Stimulated activated effector memory CD8-positive, alpha-beta T cell treated with anti-CD3 and anti-CD28 coated beads, Interleukin-12 subunit alpha, Interleukin-12 subunit beta, amount 100 ng/mL, for 72 hours (primary cell): ENCODE measurements around the gene N4BP2.

Experiments
- ATAC-seq: fragments of 150-1000 bp; cut with Tn5 transposase; 2 replicates; pipeline ENCODE4 v1.10.0; 2021
- DNase-seq, 2 donors: peaks; one replicate each; pipeline ENCODE4 v3.0.0; 2021 to 2022; ENCODE audit warnings: low spot score in 2 of 2
- H3K27ac Mint-ChIP-seq: one replicate; pipeline ENCODE4 v1.8.0; 2022; ENCODE audit warnings: mild to moderate bottlenecking, mixed read lengths
- H3K36me3 Mint-ChIP-seq: one replicate; pipeline ENCODE4 v1.8.0; 2022; ENCODE audit warnings: mild to moderate bottlenecking, mixed read lengths
- H3K4me1 Mint-ChIP-seq: one replicate; pipeline ENCODE4 v1.8.0; 2022; ENCODE audit warnings: mixed read lengths
- H3K4me3 Mint-ChIP-seq: one replicate; pipeline ENCODE4 v1.8.0; 2022; ENCODE audit warnings: mild to moderate bottlenecking, mixed read lengths
- H3K9me3 Mint-ChIP-seq: one replicate; pipeline ENCODE4 v1.8.0; 2022; ENCODE audit warnings: mixed read lengths

N4BP2 gene

DNA sequence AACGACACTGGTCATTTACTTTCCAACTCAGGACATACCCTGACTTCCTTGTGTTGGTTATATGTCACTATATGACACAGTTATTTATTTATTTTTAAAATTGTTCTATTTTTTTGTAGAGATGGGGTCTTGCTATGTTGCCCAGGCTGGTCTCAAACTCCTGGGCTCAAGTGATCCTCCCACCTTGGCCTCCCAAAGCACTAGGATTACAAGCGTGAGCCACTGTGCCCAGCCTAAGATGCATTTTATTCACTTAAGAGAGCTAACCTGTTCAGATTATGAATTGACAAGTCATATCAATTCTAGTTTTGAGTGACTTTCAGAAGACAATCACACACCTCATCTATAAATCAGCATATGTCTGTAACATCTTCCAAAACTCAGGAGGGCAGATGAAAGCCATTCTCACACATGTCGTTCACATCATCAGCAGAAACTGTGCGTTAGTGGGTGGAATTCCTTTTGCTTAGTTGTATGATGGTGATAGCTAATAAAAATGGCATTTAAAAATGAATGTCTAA lies 130.8 kb downstream of the N4BP2 start:
- peak overlapping the region; percentile 7 for H3K4me3 Mint-ChIP-seq
- DNase-seq (peak in 1 of 2 donors; percentile 49), ATAC-seq (peak; percentile 58)
- H3K27ac Mint-ChIP-seq: peak overlapping the region; percentile 21
- no peaks in the 10 kb centered on the region for H3K9me3 Mint-ChIP-seq
- H3K36me3 Mint-ChIP-seq: no peaks in the 10 kb centered on the region
- H3K4me1 Mint-ChIP-seq: peaks cover 24% of the 10 kb centered on the region

DNA sequence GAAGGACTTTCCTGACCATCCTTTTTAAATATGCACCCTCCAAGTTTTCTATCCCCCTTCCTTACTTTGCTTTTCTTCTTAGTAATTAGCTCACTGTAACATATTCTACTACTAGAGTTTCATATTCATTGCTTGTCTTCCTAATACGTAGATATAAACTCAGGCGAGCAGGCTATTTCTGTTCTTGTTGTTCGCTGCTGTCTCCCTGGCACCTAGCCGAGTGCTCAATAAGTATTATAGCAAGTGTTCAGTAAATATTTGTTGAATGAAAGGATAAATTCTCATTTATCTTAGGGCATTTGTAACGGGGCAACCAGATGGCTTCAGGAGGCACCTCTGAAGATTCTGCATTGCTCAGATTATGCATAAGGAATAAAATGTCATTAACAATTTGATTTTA lies 133.4 kb downstream of the N4BP2 start:
- Mint-ChIP-seq H3K4me3 (peak overlapping the region; percentile 96), H3K36me3 (no peaks in the 10 kb centered on the region), H3K27ac (peak overlapping the region; percentile 98), H3K9me3 (no peaks in the 10 kb centered on the region), H3K4me1 (peaks cover 34% of the 10 kb centered on the region)
- ATAC-seq (no peak), DNase-seq (no peak)

DNA sequence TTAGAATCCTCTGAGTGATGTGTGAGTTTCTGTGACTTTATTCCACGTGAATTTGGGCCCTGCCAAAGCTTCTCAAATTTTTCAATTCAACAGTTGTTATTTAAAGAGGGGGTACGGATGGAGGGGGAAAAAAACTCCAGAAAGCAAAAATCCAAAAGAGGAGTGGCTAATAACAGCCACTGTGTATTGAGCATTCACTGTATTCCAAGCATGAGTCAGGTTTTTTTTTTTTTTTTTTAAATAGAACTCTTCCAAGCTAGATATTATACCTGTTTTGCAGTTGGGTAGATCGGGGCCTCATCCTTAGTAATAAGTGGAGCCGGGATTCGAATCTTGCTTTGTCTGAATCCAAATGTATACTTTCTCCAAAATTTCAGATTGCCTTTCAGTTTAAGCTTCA lies 133.8 kb downstream of the N4BP2 start:
- ATAC-seq: no peak
- no peak for DNase-seq
- Mint-ChIP-seq H3K4me1 (peaks cover 39% of the 10 kb centered on the region), H3K4me3 (peak overlapping the region; percentile 96), H3K9me3 (no peaks in the 10 kb centered on the region), H3K27ac (peak overlapping the region; percentile 98), H3K36me3 (no peaks in the 10 kb centered on the region)

DNA sequence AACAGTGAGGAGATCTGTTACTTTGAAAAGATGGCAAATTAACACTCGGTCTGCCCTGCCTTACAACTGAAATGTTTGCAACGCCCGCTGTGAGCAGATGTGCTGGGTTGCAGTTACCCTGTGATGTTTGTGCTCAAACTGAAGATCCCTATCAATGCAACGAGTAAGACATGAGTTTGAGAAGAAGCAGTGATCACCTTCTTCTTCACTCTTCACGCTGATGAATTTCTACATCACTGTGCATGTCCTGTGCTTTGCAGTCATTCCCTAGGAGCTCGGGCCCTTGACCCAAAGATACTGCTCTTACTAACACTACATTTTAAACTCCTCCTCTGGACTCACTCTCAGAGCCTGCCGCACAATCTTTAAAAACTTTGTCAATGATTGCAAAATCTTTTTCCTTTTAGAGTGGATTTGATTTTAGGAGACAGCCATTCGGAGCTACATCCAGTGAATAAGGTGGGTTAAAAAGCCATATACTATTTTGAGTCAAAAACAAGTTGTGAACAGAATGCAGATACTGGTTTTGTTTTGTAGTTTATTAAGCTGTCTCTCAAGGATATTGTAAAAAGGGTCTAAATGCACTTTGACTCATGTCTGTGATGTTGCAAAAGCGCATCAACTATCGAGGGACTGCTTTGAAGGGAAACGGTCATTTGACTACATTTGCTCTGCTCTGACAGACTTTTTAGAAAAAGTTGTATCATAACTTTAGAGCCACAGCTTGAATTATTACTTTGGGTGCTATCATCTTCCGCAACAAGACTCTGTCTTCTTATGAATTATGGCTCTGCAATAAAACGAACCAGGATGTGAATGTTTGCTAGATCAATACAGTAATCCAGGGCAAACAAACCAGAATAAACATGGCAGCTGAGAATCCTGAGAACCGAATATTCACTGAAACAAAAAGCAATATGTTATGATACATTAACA lies 134.5 kb downstream of the N4BP2 start:
- peaks cover 46% of the 10 kb centered on the region for H3K4me1 Mint-ChIP-seq
- ATAC-seq: no peak
- H3K4me3 Mint-ChIP-seq: peak overlapping the region; percentile 96
- no peaks in the 10 kb centered on the region for H3K9me3 Mint-ChIP-seq
- DNase-seq: peak in 1 of 2 donors; percentile 47
- no peaks in the 10 kb centered on the region for H3K36me3 Mint-ChIP-seq
- H3K27ac Mint-ChIP-seq: peak overlapping the region; percentile 98

DNA sequence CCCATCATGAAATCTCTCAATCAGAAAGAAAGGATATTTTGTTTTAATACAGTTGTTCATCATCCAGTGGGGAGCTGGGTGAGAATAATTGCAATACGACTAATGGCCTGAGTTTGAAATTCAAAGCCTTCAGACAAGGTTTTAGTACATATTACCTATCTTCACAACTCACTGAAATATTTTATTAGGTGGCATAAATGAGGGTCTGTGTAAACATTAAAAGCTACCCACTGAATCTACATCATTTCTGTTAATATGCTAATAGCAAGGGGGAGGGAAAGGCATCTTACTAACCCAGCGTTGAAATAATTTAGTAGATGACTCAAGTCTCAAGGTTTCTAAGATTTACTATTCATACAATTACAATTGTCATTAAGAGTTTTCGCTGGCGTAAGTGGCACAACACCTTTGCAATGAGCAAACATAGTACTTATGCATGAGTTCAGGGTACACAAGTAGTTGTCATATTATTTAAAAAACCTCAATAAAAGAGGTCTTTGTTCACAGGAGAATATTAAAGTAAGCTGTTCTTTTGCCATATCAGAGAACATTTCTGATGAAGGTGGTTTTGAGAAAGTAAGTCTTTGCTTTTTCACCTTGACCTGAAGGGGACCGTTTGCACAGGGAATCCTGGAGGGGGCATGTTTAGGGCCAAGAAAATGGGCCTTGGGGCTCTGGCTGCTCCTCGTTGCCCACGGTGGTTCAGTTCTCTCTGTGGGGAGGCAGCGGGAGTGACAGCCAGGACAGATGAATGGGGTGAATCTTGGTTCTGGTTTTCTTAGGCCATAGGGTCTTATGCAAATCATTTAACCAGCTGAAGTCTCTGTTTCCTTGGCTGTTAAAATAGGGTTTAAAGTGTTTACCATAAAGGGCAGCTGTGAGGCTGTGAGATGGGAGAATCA lies 135.7 kb downstream of the N4BP2 start:
- H3K9me3 Mint-ChIP-seq: no peaks in the 10 kb centered on the region
- H3K36me3 Mint-ChIP-seq: peaks cover 11% of the 10 kb centered on the region
- peak in 1 of 2 donors; percentile 51 for DNase-seq
- ATAC-seq: peak; percentile 35
- peak overlapping the region; percentile 98 for H3K27ac Mint-ChIP-seq
- peak overlapping the region; percentile 96 for H3K4me3 Mint-ChIP-seq
- H3K4me1 Mint-ChIP-seq: peaks cover 51% of the 10 kb centered on the region

DNA sequence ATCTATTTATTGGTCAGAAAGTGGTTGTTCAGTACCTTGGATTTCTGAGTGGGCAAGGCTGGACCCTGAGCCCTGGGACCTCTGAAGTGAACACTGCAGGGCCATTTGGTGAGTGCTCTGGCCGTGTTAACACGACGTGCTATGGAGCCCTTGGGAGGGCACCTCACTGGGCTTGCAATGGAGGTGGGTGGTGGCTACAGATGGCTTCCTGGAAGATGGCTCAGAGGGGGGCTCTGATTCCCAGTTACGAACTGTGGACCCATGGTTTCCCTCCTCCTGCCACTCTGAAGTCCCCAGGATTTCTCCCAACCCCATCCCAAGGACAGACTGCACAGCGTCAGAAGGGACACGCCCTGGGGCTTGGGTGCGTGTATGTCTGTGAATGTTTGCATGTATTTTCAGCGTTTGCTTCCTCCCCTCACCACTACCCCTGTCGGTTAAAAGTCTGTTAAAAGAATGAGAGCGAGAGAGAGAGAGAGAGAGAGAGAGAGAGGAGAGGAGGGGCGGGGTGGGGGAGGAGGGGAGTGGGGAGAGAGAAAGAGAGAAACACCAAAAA lies 136.4 kb downstream of the N4BP2 start:
- peak in 1 of 2 donors; percentile 66 for DNase-seq
- H3K4me1 Mint-ChIP-seq: peaks cover 44% of the 10 kb centered on the region
- H3K9me3 Mint-ChIP-seq: no peaks in the 10 kb centered on the region
- peak overlapping the region; percentile 96 for H3K4me3 Mint-ChIP-seq
- H3K27ac Mint-ChIP-seq: peak overlapping the region; percentile 98
- peak; percentile 4 for ATAC-seq
- peaks cover 18% of the 10 kb centered on the region for H3K36me3 Mint-ChIP-seq

DNA sequence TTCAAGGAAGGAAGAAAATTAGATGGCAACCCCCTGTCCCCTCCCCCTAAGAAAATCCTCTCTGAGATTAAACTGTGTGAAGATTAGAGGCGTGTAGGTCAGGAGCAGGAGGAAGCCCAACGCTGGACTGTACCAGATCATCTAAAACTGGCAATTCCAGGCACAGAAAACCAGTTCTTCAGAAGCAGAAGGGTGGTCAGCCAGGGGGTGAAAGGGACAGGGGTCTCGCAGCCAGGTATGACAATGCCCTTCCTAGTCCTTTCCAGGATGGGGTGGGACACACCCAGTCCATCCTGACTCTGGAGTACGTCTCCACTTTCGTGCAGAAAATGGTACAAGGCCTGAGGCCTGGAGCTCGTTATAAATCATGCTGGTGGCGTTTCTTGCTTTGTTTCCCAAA lies 136.9 kb downstream of the N4BP2 start:
- H3K9me3 Mint-ChIP-seq: no peaks in the 10 kb centered on the region
- ATAC-seq (no peak), DNase-seq (peak in 1 of 2 donors; percentile 62)
- H3K27ac Mint-ChIP-seq: peak overlapping the region; percentile 98
- peak overlapping the region; percentile 96 for H3K4me3 Mint-ChIP-seq
- peaks cover 44% of the 10 kb centered on the region for H3K4me1 Mint-ChIP-seq
- H3K36me3 Mint-ChIP-seq: peaks cover 23% of the 10 kb centered on the region

DNA sequence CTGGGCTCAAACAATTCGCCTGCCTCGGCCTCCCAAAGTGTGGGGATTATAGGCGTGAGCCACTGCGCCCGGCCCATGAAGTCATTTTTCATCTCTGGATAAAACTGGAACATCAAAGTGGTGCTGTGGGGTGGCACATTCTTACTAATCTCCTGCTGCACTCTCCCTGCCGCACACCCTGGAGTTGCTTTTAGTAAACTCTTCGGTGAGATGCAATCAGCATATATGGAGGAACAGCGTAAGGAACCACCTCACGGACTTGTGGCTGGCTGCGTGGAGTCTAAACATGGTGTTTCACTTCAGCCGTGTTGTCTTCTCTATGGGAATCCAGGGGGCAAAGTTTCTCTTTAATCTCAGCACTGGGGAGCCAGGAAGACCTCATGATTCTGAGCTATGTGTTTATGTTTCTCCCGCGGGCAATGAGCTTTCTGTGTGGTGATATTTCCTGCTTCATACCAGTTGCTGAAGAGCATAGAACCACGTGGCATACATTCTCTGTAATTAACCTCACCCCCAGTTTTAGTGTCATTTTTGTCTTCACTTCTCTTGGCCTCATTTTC lies 138.0 kb downstream of the N4BP2 start:
- peak overlapping the region; percentile 96 for H3K4me3 Mint-ChIP-seq
- peaks cover 34% of the 10 kb centered on the region for H3K36me3 Mint-ChIP-seq
- ATAC-seq: peak; percentile 67

DNA sequence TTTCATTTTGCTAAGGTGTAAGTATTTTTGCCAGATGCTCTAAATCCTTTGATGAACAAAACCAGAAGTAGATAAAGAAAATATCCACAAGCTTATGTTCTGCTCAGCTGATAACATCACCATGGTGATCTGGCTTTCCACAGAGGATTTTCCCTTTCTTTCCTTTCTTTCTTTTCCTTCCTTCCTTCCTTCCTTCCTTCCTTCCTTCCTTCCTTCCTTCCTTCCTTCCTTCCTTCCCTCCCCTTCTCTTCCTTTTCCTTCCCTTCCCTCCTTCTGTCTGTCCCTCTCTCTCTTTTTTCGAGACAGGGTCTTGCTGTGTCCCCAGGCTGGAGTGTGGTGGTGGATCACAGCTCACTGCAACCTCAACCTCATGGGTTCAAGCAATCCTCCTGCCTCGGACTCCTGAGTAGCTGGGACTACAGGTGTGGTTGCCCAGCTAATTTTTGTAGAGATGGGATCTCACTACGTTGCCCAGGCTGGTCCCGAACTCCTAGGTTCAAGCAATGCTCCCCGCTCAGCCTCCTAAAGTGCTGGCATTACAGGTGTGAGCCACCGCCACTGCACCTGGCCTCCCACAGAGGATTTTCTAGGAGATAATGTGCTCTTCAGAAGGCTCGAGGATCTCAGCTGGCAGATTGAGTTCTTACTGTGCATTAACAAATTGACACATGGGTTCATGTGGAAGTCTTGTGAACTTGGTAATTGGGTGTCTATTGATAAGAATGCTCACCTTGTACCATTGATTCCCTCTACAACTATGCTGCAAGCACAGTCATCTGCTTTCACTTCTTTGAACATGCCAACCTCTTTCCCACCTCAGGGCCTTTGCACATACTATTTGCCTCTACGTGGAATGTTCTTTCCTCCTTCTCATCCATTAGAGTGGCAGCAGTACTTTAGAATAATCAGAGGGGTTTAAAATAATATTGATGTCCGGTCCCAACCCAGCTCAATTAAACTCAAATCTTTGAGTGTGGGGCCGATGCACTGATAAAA lies 138.8 kb downstream of the N4BP2 start:
- H3K36me3 Mint-ChIP-seq: peaks cover 42% of the 10 kb centered on the region
- H3K9me3 Mint-ChIP-seq: no peaks in the 10 kb centered on the region
- peak overlapping the region; percentile 96 for H3K4me3 Mint-ChIP-seq
- DNase-seq (no peak), ATAC-seq (no peak)
- H3K4me1 Mint-ChIP-seq: peaks cover 38% of the 10 kb centered on the region
- H3K27ac Mint-ChIP-seq: peak overlapping the region; percentile 98

More for the DNA sequence above, 138.0 kb downstream of the N4BP2 start:
- DNase-seq: peak in 1 of 2 donors; percentile 67
- Mint-ChIP-seq H3K27ac (peak overlapping the region; percentile 98), H3K9me3 (no peaks in the 10 kb centered on the region), H3K4me1 (peaks cover 38% of the 10 kb centered on the region)

DNA sequence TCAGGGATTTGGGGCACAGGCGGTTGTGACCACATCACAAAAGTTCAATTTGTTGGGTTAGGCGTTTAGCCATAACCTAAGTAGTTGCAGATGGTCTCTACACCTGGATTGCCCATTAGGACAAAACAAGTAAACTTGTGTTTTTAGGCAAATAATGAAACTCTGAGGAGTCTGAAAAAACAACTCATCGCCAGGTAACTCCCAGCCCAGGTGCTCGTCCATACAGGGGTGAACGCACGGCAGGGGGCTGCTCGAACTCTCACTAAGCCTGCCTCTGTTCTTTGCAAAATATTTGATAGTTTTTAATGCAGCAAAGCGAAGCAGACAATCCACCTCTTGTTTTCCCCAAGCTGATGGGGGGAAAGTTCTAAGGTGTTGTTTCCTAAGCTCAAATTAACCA lies 139.6 kb downstream of the N4BP2 start:
- peak in 1 of 2 donors; percentile 57 for DNase-seq
- Mint-ChIP-seq H3K4me3 (peak overlapping the region; percentile 96), H3K4me1 (peaks cover 46% of the 10 kb centered on the region), H3K36me3 (peaks cover 50% of the 10 kb centered on the region), H3K9me3 (no peaks in the 10 kb centered on the region), H3K27ac (peak overlapping the region; percentile 98)
- ATAC-seq: no peak

DNA sequence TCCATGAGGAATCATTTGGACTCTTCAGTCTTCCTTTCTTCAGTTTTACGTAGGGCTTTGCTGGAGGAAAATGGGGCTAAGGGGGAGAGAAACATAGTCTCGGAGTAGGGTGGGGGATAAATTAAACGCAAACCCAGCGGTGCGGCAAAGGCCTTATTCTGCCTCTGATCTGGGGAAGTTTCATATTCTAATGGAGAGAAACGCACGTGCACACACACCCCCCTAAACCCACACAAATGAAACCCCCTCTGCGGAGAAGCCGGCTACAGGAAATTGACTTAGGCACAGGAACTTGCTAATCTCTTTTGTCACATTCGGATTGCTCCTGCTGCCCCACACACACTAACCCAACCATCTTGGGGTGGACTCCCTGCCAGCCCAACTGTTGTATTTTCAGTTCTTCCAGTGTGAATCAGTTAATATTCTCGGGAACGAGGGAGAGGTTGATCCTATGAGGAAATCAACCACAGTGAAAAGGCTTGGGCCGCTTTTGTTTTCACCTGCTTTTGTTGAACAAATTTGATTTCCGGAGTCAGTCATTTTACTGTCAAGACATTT lies 140.2 kb downstream of the N4BP2 start, which contains the start of gene RHOH:
RHOH (plus strand) TSS at position 308 of the 558 bp plus-strand sequence. CDS start 46,356 bp downstream, outside the sequence.
- Mint-ChIP-seq H3K4me1 (peaks cover 46% of the 10 kb centered on the region), H3K36me3 (peaks cover 56% of the 10 kb centered on the region), H3K27ac (peak within 1 kb of the TSS; percentile 98), H3K9me3 (no peaks in the 10 kb centered on the region), H3K4me3 (peak within 1 kb of the TSS; percentile 96)
- peak; percentile 38 for ATAC-seq
- peak in 1 of 2 donors; percentile 86 for DNase-seq

DNA sequence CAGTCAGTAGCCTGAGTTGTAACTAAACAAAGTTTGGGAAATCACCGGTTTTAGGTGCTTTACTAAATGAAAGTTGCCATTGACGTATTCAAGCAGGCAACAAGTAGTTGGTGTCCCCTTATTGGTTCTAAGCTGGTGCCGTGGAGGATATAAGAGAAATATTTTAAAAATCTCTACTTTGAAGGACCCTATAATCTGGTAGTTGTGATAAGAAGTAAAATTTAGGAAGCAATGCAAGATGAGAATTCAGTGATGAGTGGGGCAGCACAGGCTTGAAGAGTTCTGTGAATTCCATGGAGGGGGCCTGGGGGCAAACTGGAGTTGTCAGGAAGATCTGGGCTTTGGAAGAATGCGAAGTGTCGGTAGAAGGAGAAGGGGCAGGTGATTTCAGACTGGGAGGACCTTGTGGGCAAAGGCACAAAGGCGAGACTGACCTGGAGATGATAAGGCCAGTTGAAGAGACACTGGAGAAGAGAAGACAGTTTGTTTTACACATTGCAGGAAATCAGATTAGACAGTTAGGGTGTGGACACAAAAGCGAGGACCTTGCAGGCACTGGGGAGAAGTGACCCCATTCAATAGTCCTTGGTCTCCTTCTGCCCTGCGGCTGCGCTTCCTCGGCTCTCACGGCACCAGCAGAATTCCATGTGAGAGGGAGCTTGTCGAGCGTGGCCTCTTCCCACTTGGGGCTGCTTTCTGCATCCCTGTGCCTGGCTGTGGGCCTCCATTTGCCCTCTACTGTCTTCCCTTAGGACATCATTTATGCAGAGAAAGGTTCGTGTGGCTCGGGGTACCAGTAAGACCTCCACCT lies 141.4 kb downstream of the N4BP2 start:
- Mint-ChIP-seq H3K9me3 (no peaks in the 10 kb centered on the region), H3K4me3 (peak overlapping the region; percentile 96), H3K4me1 (peaks cover 50% of the 10 kb centered on the region), H3K36me3 (peaks cover 68% of the 10 kb centered on the region), H3K27ac (peak overlapping the region; percentile 98)
- DNase-seq (peak in 1 of 2 donors; percentile 76), ATAC-seq (no peak)
